Activated CD4-positive, alpha-beta T cell treated with anti-CD3 and anti-CD28 coated beads for 36 hours (primary cell): ENCODE results near the gene RNF151. TPM values are rescaled to one million over a fixed set of nuclear protein-coding genes. Genes with fewer than 3 reads are reported as not detected.
"Not testable (repeated sequence)": the region's sequence is repeated elsewhere in the genome, so short reads cannot be mapped to it uniquely, and the experiment has no call there.

Experiments used
- ATAC-seq: fragments of 200-7000 bp; cut with Tn5 transposase; one replicate; pipeline ENCODE4 v1.10.0; 2021; ENCODE audit warnings: mild to moderate bottlenecking, moderate library complexity
- CTCF ChIA-PET: fragments of 350-600 bp; sonication (Branson Sonifier 250); formaldehyde crosslinking; loops from one replicate; lab custom pipeline; 2021; ENCODE audit warnings: antibody characterized with exemption; lab: Charles Lee
- POLR2A ChIA-PET: fragments of 350-600 bp; sonication (Branson Sonifier 250); formaldehyde crosslinking; loops from one replicate; lab custom pipeline; 2021; ENCODE audit warnings: antibody characterized with exemption, inconsistent platforms; lab: Charles Lee
- DNase-seq: peaks from one replicate; pipeline ENCODE4 v3.0.0-alpha.2; 2020
- H3K27ac Mint-ChIP-seq: one replicate; pipeline ENCODE4 v1.8.0; 2021; ENCODE audit warnings: mixed read lengths
- H3K27me3 Mint-ChIP-seq: one replicate; pipeline ENCODE4 v1.8.0; 2021; ENCODE audit warnings: mixed read lengths
- H3K36me3 Mint-ChIP-seq: one replicate; pipeline ENCODE4 v1.8.0; 2021; ENCODE audit warnings: low read depth, mixed read lengths
- H3K4me1 Mint-ChIP-seq: one replicate; pipeline ENCODE4 v1.8.0; 2021; ENCODE audit warnings: mixed read lengths
- H3K4me3 Mint-ChIP-seq: one replicate; pipeline ENCODE4 v1.8.0; 2021; ENCODE audit warnings: mild to moderate bottlenecking, moderate library complexity, mixed read lengths
- H3K9me3 Mint-ChIP-seq: one replicate; pipeline ENCODE4 v1.8.0; 2021; ENCODE audit warnings: low read depth, mixed read lengths
- intact Hi-C, 2 experiments: fragments of 100-400 bp; cut with DNase I in 1 of 2; cut with micrococcal nuclease in 1 of 2; formaldehyde crosslinking; loops; one replicate each; pipeline versions ENCODE4 v1.14.2 to v1.15.1; 2022 to 2024; cut with DNase I, micrococcal nuclease
- total RNA-seq, 2 experiments: library from RNA; stranded (reverse); gene quantifications; one replicate each; pipeline ENCODE4 v1.2.3, GENCODE V29; 2021

The RNF151 gene
- total RNA-seq, 2 experiments from 2014 or later: not detected

- CTCF ChIA-PET: interaction anchor here (0.6 kb wide), 1 partner anchor 49 kb away, joined by 5 read pairs; no protein-coding TSS in a partner anchor
Measured at GRCh38 chr16:1947369-1947670, 19.3 kb upstream of the RNF151 start.

GRCh38 chr16:1949507-1949906 is 17.1 kb upstream of the RNF151 start:
- Mint-ChIP-seq H3K27ac (no peak overlapping the region), H3K36me3 (no peaks in the 10 kb centered on the region), H3K4me3 (no peak overlapping the region), H3K4me1 (peaks cover 5% of the 10 kb centered on the region), H3K27me3 (no peaks in the 10 kb centered on the region), H3K9me3 (no peaks in the 10 kb centered on the region)
- DNase-seq (no peak), ATAC-seq (no peak)
- CTCF ChIA-PET: no interaction called here
- POLR2A ChIA-PET: no interaction called here
- intact Hi-C loops: loop anchor here in 1 of 2 experiments (10.0 kb wide), 1 partner anchor 605 kb away; no protein-coding TSS in a partner anchor

More at GRCh38 chr16:1947369-1947670, 19.3 kb upstream of the RNF151 start:
- ATAC-seq: no peak
- DNase-seq: no peak
- Mint-ChIP-seq H3K36me3 (no peaks in the 10 kb centered on the region), H3K27ac (no peak overlapping the region), H3K4me3 (no peak overlapping the region), H3K27me3 (no peaks in the 10 kb centered on the region), H3K4me1 (peaks cover 13% of the 10 kb centered on the region), H3K9me3 (no peaks in the 10 kb centered on the region)
- intact Hi-C loops: loop anchor here in 1 of 2 experiments (10.0 kb wide), 1 partner anchor 603 kb away; no protein-coding TSS in a partner anchor
- POLR2A ChIA-PET: no interaction called here

- ChIA-PET CTCF (interaction anchor here (0.5 kb wide), 1 partner anchor 9 kb away, joined by 4 read pairs; no protein-coding TSS in a partner anchor), POLR2A (no interaction called here)
- H3K27me3 Mint-ChIP-seq: no peaks in the 10 kb centered on the region
- DNase-seq (no peak), ATAC-seq (no peak)
- no peaks in the 10 kb centered on the region for H3K9me3 Mint-ChIP-seq
- H3K4me3 Mint-ChIP-seq: no peak overlapping the region
- no peaks in the 10 kb centered on the region for H3K36me3 Mint-ChIP-seq
- intact Hi-C loops: no loop called here
- H3K27ac Mint-ChIP-seq: no peak overlapping the region
- peaks cover 3% of the 10 kb centered on the region for H3K4me1 Mint-ChIP-seq
Measured at GRCh38 chr16:1950047-1950446, 16.6 kb upstream of the RNF151 start.

GRCh38 chr16:1950559-1950958 is 16.1 kb upstream of the RNF151 start:
- Mint-ChIP-seq H3K9me3 (no peaks in the 10 kb centered on the region), H3K4me1 (peaks cover 3% of the 10 kb centered on the region), H3K36me3 (no peaks in the 10 kb centered on the region), H3K27ac (no peak overlapping the region), H3K27me3 (no peaks in the 10 kb centered on the region), H3K4me3 (no peak overlapping the region)
- intact Hi-C loops: no loop called here
- ATAC-seq: no peak
- ChIA-PET POLR2A (no interaction called here), CTCF (interaction anchor here (0.5 kb wide), 1 partner anchor 9 kb away, joined by 4 read pairs; no protein-coding TSS in a partner anchor)
- no peak for DNase-seq

- Mint-ChIP-seq H3K4me1 (peaks cover 3% of the 10 kb centered on the region), H3K27me3 (no peaks in the 10 kb centered on the region), H3K9me3 (no peaks in the 10 kb centered on the region), H3K36me3 (no peaks in the 10 kb centered on the region), H3K4me3 (no peak overlapping the region), H3K27ac (no peak overlapping the region)
- no peak for ATAC-seq
- DNase-seq: no peak
- CTCF ChIA-PET: interaction anchor here (0.7 kb wide), 1 partner anchor 11 kb away, joined by 3 read pairs; the partner anchor contains the start of gene RPS2
- POLR2A ChIA-PET: interaction anchor here (1.6 kb wide), 1 partner anchor 11 kb away, joined by 4 read pairs; the partner anchor contains the start of gene MSRB1
- intact Hi-C loops: no loop called here
Measured at GRCh38 chr16:1953734-1954133, 12.9 kb upstream of the RNF151 start.

GRCh38 chr16:1957434-1958142 is 9.1 kb upstream of the RNF151 start:
- CTCF ChIA-PET: not testable (repeated sequence)
- intact Hi-C loops: loop anchor here in 1 of 2 experiments (2.0 kb wide), 1 partner anchor 185 kb away; the partner anchor contains the start of genes EME2 and MRPS34
- POLR2A ChIA-PET: interaction anchor here (0.8 kb wide), 1 partner anchor 195 kb away, joined by 3 read pairs; no protein-coding TSS in a partner anchor

GRCh38 chr16:1958143-1958491 is 8.5 kb upstream of the RNF151 start:
- H3K27me3 Mint-ChIP-seq, H3K27ac Mint-ChIP-seq, H3K9me3 Mint-ChIP-seq, POLR2A ChIA-PET, H3K4me3 Mint-ChIP-seq, ATAC-seq, DNase-seq, CTCF ChIA-PET: not testable (repeated sequence)
- intact Hi-C loops: loop anchor here in 1 of 2 experiments (2.0 kb wide), 1 partner anchor 185 kb away; the partner anchor contains the start of genes EME2 and MRPS34
- Mint-ChIP-seq H3K4me1 (peaks cover 25% of the 10 kb centered on the region), H3K36me3 (peaks cover 24% of the 10 kb centered on the region)

More at GRCh38 chr16:1957434-1958142, 9.1 kb upstream of the RNF151 start:
- Mint-ChIP-seq H3K36me3 (peaks cover 19% of the 10 kb centered on the region), H3K4me1 (peaks cover 21% of the 10 kb centered on the region)
- H3K27me3 Mint-ChIP-seq, H3K4me3 Mint-ChIP-seq, DNase-seq, H3K9me3 Mint-ChIP-seq, H3K27ac Mint-ChIP-seq, ATAC-seq: not testable (repeated sequence)

GRCh38 chr16:1958715-1959268 is 7.9 kb upstream of the RNF151 start:
- peak overlapping the region; percentile 96 for H3K4me3 Mint-ChIP-seq
- ATAC-seq: no peak
- H3K4me1 Mint-ChIP-seq: peaks cover 32% of the 10 kb centered on the region
- H3K27ac Mint-ChIP-seq: no peak overlapping the region
- CTCF ChIA-PET: no interaction called here
- no peaks in the 10 kb centered on the region for H3K9me3 Mint-ChIP-seq
- POLR2A ChIA-PET: no interaction called here
- H3K36me3 Mint-ChIP-seq: peaks cover 31% of the 10 kb centered on the region
- no peak for DNase-seq
- no peaks in the 10 kb centered on the region for H3K27me3 Mint-ChIP-seq
- intact Hi-C loops: loop anchor here (1.0 to 2.0 kb wide), 6 partner anchors 15 to 1290 kb away; partner anchors contain the start of genes MSRB1 (in 2 of the 2), EME2 (in 1 of the 2), MRPS34 (in 1 of the 2) and RHOT2 (in 1 of the 2)

GRCh38 chr16:1959269-1960039 is 7.2 kb upstream of the RNF151 start, which contains the start of gene NDUFB10:
Gene NDUFB10, plus strand, starts transcription at chr16:1959538. Its CDS starts 87 bp downstream, at chr16:1959625.
- DNase-seq: peak; percentile 96
- intact Hi-C loops: loop anchor here (1.0 to 5.0 kb wide), 8 partner anchors 16 to 1291 kb away; partner anchors contain the start of genes MSRB1 (in 2 of the 2), TRAF7 (in 2 of the 2), EME2 (in 1 of the 2) and MRPS34 (in 1 of the 2)
- ATAC-seq: peak; percentile 77
- Mint-ChIP-seq H3K4me1 (peaks cover 34% of the 10 kb centered on the region), H3K27ac (peak within 1 kb of the TSS; percentile 95), H3K4me3 (peak within 1 kb of the TSS; percentile 96), H3K27me3 (no peaks in the 10 kb centered on the region), H3K9me3 (no peaks in the 10 kb centered on the region), H3K36me3 (peaks cover 36% of the 10 kb centered on the region)
- ChIA-PET CTCF (interaction anchor here (0.6 kb wide), 1 partner anchor 17 kb away, joined by 3 read pairs; the partner anchor contains the start of gene MSRB1), POLR2A (interaction anchor here (1.4 to 2.5 kb wide), 2 partner anchors 12 to 196 kb away, joined by 5 to 14 read pairs; partner anchors contain the start of genes TBL3 and TRAF7)

- DNase-seq: peak; percentile 70
- H3K27ac Mint-ChIP-seq: peak overlapping the region; percentile 95
- POLR2A ChIA-PET: interaction anchor here (0.5 to 2.5 kb wide), 7 partner anchors 9 to 904 kb away, joined by 3 to 14 read pairs (median 4); partner anchors contain the start of genes MSRB1, NOXO1, TBL3 and TRAF7
- CTCF ChIA-PET: interaction anchor here (1.5 kb wide), 1 partner anchor 10 kb away, joined by 8 read pairs; the partner anchor contains the start of gene TBL3
- H3K9me3 Mint-ChIP-seq: no peaks in the 10 kb centered on the region
- peak; percentile 13 for ATAC-seq
- intact Hi-C loops: loop anchor here in 1 of 2 experiments (2.0 to 5.0 kb wide), 2 partner anchors 46 to 194 kb away; partner anchors contain the start of genes TRAF7 and ZNF598
- H3K4me1 Mint-ChIP-seq: peaks cover 37% of the 10 kb centered on the region
- peak overlapping the region; percentile 96 for H3K4me3 Mint-ChIP-seq
- peaks cover 49% of the 10 kb centered on the region for H3K36me3 Mint-ChIP-seq
- H3K27me3 Mint-ChIP-seq: no peaks in the 10 kb centered on the region
Measured at GRCh38 chr16:1960665-1961630, 5.7 kb upstream of the RNF151 start.
